Activated CD8-positive, alpha-beta memory T cell treated with anti-CD3 and anti-CD28 coated beads for 24 hours (primary cell): ENCODE measurements around the gene ASIC3.
"Not testable (repeated sequence)": the region's sequence is repeated elsewhere in the genome, so short reads cannot be mapped to it uniquely, and the experiment has no call there.

ENCODE experiments used
- DNase-seq: peaks from one replicate; pipeline ENCODE4 v3.0.0-alpha.2; 2020

ASIC3 gene

DNA sequence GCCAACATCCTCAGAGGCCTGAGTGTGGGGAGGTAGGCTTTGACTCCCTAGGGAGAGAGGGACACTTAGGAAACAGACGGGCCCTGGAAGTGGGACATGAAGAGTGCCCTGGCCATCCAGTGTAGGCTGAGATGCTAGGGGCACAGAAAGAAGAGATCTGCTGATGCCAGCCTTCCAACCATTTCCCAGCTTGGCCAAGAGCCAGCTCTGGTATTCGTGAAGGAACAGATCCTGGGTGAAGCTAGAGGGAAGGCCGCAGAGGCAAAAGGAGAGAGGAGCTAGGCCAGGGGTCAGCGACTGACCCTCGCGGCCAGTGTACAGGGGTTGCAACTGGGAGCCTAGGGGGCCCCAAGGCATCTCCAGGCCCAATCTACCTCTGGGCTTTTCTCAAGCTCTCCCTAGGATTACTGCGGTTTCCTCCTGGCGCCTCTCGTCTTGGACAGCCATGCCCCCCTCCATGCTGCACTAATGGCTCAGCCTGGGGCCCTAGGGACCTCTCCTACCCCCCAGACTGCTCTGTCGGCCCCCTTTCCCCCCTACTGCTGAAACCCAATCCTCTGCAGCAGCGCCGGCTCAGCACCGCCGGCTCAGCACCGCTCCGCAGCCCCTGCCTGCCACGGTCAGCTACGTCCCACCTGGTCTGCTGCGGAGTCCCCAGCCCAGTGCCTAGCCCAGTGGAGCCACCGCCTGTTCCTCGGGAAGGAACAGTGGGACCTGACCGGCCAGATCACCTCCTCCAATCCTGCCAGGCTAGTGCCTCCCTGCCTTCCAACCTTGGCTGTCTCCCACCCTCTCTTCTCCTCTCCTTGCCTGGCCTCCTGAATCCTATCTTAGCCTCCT lies at the start of gene ASIC3:
Gene ASIC3, plus strand, starts transcription at position 556 of the 840 bp plus-strand sequence. CDS start 355 bp downstream, outside the sequence.
- no peak for DNase-seq

DNA sequence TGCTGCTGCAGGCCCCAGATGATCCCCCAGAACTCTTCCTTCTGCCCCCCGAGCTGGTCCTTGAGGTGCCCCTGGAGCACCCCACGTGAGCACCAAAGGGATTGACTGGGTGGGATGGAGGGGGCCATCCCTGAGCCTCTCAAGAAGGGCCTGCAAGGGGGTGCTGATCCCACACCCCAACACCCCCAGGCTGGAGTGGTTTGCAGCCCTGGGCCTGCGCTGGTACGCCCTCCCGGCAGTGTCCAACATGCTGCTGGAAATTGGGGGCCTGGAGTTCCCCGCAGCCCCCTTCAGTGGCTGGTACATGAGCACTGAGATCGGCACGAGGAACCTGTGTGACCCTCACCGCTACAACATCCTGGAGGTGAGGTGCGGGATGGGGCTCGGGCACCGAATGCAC lies 49.3 kb upstream of the ASIC3 start:
- DNase-seq = no peak

DNA sequence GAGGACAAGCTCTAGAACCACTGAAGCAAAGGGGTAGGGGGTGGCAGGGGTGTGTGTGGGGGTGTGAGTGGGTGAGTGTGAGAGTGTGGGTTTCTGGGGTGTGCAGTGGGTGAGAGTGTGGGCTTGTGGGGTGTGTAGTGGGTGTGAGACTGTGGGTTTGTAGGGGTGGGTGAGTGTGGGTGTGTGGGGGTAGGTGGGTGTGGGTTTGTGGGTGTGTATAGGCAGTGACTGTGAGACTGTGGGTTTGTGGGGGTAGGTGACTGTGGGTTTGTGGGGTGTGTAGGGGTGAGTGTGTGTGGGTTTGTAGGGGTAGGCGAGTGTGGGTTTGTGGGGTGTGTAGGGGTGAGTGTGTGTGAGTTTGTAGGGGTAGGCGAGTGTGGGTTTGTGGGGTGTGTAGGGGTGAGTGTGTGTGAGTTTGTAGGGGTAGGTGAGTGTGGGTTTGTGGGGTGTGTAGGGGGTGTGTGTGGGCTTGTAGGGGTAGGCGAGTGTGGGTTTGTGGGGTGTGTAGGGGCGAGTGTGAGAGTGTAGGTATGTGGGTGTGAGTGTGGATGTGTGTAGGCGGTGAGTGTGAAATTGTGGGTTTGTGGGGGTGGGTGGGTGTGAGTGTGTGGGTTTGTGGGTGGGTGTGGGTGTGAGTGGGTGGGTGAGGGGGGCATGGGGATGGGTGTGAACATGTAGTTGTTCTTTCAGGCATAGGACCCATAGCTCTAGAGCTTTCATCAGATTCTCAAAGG lies 48.7 kb upstream of the ASIC3 start:
- DNase-seq = no peak

DNA sequence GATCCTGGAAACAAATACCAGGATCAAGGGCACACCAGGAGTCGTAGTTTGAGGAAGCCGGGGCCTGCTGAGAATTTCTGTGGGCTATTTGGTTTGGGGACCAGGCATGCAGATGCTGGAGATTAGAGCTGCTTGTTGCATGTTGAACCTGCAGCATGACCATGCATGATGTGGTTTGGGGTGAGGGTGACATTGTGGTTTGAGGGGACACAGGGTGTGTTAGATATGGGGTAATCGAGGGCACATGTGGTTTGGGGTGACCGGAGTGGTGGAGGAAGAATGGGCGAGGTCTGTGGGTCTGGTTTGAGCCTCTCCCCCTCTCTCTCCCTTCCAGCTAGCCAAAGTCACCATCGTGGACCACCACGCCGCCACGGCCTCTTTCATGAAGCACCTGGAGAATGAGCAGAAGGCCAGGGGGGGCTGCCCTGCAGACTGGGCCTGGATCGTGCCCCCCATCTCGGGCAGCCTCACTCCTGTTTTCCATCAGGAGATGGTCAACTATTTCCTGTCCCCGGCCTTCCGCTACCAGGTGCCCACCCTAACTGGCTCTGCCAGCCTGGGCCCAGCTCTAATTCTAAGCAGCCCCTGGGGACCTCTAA lies 47.3 kb upstream of the ASIC3 start:
- no peak for DNase-seq

DNA sequence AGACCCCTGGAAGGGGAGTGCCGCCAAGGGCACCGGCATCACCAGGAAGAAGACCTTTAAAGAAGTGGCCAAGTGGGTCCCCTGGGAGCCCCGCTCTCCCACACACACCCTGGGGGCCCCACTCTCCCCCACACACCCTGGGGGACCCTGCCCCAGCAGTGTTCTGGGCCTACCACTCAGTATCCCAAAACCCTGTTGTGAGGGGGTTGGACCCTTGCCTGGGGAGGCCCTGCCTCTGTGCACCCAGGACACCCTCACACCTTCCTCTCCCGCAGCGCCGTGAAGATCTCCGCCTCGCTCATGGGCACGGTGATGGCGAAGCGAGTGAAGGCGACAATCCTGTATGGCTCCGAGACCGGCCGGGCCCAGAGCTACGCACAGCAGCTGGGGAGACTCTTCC lies 46.8 kb upstream of the ASIC3 start:
- no peak for DNase-seq

DNA sequence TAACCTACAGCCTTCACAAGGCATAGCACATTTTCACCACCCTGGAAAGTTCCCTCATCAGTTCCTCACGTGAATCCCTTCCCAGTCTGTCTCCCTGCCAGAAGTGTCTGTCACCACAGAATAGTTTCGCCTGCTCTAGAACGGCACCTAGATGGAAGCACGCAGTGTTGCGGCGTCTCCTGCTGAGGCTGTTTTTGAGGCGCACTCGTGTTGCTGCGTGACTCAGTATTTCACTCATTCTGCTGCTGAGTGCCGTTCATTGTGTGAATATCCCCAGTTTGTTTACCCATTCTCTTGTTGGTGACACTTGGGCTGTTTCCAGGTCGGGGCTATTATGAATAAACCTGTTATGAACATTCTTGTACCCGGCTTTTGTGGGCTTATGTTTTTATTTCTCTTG lies 44.8 kb upstream of the ASIC3 start:
- DNase-seq = no peak

DNA sequence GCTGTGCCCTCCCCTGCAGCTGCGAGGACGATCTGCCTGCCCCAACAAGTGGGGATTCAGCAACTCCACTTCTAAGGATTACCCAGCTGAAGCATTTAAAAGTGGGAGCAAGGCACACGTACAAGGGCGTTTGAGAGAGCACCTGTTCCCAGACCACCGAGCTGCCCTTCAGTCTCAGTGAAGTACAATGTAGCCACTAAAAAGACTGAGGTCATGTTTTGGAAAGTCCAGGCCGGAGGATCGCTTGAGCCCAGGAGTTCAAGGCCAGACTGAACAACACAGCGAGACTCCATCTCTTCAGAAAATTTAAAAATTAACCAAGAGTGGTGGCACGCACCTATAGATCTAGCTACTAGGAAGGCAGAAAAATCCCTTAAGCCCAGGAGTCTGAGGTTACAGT lies 42.8 kb upstream of the ASIC3 start:
- DNase-seq = no peak

DNA sequence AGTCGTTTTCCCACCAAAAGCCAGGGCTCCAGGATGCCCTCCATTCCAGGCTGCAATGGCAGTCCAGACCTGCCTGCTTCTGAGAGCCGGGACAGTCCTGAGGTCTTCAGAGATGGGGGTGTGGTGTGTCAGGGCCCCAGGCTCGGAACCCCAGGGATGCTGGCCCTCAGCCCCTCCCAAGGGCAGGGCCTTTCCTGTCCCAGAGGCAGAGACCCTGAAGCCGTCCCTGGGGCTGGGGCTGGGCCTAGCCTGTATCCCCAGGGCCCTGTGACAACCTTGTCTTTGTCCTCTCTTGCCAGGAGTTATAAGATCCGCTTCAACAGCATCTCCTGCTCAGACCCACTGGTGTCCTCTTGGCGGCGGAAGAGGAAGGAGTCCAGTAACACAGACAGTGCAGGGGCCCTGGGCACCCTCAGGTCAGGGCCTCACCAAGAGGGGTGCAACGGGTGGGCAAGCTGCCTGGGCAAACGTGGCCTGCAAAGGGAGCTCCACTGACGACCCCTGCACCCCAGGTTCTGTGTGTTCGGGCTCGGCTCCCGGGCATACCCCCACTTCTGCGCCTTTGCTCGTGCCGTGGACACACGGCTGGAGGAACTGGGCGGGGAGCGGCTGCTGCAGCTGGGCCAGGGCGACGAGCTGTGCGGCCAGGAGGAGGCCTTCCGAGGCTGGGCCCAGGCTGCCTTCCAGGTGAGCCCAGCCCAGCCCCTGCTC lies 41.6 kb upstream of the ASIC3 start:
- DNase-seq = no peak

DNA sequence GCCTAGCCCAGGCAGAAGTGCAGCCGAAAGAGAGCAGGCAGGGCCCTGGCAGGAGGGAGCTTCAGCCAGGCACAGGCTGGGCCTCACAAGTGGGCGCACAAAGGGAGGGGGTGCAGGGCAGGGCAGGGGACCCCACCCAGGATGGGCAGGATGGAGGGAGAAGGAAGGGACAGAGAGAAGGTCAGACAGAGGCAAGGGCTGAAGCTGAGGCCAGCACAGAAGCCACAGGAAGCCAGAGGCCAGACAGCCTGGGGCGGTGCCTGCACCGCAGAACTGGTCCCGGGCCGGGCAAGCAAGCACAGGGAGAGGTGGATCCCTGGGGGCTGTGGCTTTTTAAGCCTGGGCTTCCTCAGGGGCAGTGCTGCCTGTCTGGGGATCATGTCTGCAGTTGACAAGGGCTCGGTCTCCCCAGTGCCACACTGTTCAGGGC lies 40.8 kb upstream of the ASIC3 start:
- DNase-seq = no peak

DNA sequence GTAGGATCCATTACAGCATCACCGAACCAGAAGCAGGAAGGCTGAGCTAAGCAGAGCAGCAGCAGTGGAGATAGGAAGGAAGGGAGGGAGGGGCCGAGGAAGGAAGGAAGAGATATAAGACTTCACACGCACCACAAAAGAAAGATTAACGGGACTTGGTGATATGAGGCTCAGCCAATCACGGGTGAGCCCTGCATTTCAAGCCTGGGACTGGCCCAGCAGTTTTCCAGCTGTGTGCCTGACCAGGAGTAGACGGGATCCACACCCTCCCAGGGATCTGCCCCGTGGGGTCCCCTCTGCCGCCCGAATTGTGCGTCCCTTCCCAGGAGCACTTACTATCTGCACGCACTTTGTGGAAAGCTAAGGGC lies 40.2 kb upstream of the ASIC3 start:
- no peak for DNase-seq

DNA sequence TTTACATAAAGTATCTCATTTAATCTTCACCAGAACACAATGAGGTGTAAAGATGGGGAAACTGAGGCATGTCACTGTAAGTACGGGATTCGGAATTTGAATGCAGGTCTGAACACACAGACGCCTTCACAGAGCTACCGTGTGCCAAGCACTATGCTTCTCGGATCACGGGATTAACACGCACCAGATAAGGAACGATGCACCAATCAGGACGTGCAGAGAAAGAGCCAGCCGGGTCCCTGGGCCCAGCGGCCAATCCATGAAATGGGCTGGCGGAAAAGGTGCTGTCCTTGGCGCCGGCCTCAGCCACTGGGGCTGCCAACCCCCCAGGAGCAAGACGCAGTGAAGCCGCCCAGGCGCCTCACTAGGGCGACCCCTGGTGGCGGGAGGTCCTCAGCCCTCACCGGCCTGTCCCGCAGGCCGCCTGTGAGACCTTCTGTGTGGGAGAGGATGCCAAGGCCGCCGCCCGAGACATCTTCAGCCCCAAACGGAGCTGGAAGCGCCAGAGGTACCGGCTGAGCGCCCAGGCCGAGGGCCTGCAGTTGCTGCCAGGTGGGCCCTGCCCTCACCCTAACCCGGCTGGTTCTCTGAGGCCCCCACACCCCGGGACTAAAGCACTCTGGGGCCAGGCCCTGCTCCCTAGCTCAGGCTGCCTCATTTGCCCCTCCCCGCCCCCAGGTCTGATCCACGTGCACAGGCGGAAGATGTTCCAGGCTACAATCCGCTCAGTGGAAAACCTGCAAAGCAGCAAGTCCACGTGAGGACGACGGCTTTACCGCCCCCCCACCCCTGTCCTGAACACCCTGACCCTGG lies 39.6 kb upstream of the ASIC3 start:
- DNase-seq = peak; percentile 93

DNA sequence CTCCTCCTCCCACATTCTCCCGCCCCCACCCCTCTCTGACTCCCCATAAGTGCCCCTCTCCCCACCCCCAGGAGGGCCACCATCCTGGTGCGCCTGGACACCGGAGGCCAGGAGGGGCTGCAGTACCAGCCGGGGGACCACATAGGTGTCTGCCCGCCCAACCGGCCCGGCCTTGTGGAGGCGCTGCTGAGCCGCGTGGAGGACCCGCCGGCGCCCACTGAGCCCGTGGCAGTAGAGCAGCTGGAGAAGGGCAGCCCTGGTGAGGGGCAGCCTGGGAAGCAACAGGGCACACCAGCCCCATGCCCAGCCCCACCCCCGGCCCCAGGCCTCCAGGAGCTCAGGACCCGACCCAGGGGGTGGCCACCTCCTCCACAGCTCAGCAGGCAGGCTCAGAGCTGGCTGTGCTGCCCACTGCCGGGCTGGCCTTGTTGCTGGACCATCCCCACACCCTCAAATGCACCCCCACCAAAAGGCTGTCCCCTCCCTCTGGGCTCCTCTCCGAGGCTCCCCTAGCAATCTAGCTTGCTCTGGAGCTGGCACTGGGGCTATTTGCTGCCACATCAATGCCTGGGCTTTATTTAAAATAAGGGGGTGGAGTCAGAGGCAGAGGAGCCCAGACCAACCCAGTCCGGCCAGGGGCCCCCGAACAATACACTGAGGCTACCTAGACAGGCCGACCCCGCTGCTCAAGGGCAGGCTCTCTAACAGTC lies 38.8 kb upstream of the ASIC3 start:
- no peak for DNase-seq

DNA sequence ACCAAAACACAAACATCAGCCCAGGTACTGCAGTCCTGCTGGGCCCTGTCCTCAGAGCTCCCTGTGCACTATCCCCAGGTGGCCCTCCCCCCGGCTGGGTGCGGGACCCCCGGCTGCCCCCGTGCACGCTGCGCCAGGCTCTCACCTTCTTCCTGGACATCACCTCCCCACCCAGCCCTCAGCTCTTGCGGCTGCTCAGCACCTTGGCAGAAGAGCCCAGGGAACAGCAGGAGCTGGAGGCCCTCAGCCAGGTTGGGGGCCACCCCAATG lies 38.4 kb upstream of the ASIC3 start:
- no peak for DNase-seq

DNA sequence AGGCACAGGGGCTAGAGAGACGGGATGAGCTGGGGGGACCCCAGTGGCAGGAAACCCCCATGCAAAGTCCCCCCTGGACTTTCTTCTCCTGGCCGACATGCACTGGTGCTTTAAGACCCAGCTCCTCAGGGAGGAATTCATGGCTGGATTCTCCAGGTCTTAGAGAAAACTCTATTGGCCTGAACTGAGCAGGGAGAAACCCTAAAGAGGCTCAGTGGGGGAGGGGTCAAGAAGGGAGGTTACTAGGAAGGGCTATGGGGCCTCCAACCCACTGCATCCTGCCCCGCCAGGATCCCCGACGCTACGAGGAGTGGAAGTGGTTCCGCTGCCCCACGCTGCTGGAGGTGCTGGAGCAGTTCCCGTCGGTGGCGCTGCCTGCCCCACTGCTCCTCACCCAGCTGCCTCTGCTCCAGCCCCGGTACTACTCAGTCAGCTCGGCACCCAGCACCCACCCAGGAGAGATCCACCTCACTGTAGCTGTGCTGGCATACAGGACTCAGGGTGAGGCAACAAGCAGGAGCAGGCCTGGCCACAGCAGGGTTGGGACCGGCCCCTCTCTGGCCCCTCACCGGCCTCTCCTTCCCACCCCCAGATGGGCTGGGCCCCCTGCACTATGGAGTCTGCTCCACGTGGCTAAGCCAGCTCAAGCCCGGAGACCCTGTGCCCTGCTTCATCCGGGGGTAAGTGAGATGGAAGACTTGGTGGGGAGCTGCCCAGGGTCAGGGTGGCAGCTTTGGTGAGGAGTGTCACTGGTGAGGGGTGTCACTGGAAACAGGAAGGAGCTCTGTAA lies 37.8 kb upstream of the ASIC3 start:
- DNase-seq = no peak

DNA sequence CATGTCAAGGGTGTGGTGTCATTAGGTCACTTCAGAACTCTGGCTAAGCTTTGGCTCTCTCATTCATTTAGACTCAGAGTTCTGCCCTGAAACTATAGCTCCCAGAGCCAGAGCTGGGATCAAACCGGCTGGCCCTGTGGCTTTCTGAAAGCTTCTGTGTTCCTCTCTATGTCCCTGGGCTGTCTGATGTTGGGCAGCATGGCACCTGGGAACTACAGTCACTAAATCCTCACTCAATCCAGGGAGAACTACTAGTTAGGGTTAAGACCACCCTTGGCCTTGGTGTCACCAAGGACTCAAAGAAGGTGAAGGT lies 37.3 kb upstream of the ASIC3 start:
- no peak for DNase-seq

DNA sequence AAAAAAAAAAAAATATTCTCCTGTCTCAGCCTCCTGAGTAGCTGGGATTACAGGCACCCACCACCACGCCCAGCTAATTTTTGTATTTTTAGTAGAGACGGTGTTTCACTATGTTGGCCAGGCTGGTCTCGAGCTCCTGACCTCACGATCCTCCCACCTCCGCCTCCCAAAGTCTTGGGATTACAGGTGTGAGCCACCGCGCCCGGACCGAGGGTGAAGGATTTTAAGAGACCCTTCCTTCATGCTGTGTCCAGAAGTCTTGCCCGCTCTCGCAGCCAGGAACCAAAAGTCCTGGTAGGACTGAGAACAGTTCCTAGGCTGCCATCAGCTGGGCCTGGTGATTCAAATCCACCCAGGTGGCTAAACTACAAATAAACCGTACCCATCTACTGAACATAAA lies 36.7 kb upstream of the ASIC3 start:
- not testable (repeated sequence) for DNase-seq

DNA sequence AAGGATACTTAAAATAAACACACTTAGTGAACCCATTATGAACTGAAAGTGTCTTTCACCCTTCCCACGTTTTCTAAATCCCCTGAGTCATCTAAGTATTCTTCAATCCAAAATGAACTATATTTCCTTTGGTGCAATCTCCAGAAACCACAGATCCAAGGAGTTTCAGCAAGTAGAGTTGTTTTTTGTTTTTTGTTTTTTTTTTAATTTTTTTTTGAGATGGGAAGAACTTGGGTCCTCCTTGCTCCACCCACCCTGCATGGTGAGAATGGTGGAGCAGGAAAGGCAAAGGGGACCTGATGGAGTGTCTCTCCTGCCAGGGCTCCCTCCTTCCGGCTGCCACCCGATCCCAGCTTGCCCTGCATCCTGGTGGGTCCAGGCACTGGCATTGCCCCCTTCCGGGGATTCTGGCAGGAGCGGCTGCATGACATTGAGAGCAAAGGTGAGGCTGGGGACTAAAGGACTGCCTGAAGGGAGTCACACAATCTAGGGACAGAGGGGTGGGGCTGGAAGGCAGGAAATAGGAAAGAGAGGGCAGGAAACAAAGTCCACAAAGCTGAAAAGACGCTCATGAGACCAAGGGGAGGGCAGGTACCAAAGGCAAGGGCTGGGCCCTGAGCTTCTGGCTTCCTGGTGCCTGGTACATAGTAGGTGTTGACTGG lies 36.2 kb upstream of the ASIC3 start:
- no peak for DNase-seq

DNA sequence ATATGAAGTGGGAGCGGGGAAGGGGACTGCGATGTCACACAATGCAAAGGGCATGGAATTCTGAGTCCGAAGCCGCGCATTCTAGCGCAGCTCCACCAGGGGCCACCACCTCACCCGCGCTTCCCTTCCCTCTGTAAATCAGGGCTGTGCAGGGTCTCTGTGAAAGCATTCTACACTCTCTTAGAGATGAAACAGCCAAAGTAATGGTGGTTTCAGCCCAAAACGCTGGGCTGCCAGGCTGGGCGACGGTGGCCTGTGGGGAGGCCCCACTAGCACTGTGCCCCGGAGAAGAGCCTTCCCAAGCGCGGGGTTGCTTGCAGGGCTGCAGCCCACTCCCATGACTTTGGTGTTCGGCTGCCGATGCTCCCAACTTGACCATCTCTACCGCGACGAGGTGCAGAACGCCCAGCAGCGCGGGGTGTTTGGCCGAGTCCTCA lies 35.4 kb upstream of the ASIC3 start:
- no peak for DNase-seq

DNA sequence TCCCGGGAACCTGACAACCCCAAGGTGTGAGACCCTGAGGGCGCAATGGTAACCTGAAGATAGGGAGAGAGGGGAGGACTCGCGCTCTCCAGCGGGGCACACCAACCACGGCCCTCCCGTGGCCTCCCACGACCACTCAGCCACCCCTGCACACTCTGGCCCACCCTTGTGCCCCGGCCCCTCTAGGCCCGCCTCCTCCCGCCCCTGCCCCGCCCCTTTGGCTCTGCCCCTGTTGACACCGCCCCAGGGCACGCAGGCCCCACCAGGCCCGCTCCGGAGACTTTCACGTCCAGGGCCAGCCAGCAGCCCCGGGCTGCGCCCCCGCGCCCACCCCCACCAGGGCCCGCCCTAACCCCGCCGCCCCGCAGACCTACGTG lies 35.0 kb upstream of the ASIC3 start:
- DNase-seq = no peak

DNA sequence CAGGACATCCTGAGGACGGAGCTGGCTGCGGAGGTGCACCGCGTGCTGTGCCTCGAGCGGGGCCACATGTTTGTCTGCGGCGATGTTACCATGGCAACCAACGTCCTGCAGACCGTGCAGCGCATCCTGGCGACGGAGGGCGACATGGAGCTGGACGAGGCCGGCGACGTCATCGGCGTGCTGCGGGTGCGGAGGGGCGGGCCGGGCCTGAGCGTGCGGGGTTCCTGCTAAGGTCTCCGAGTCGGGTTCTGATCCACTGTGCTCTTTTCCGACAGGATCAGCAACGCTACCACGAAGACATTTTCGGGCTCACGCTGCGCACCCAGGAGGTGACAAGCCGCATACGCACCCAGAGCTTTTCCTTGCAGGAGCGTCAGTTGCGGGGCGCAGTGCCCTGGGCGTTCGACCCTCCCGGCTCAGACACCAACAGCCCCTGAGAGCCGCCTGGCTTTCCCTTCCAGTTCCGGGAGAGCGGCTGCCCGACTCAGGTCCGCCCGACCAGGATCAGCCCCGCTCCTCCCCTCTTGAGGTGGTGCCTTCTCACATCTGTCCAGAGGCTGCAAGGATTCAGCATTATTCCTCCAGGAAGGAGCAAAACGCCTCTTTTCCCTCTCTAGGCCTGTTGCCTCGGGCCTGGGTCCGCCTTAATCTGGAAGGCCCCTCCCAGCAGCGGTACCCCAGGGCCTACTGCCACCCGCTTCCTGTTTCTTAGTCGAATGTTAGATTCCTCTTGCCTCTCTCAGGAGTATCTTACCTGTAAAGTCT lies 34.4 kb upstream of the ASIC3 start:
- DNase-seq = peak; percentile 87
